GM21367 (cell line): Measurements from ENCODE around the gene ZDHHC13.
"Not testable (repeated sequence)": the region's sequence is repeated elsewhere in the genome, so short reads cannot be mapped to it uniquely, and the experiment has no call there.

Source experiments
- ATAC-seq: cut with Tn5 transposase; IDR thresholded peaks from one replicate; pipeline ENCODE4 v1.9.1; 2021; ENCODE audit not compliant: unreplicated experiment

Gene ZDHHC13

DNA sequence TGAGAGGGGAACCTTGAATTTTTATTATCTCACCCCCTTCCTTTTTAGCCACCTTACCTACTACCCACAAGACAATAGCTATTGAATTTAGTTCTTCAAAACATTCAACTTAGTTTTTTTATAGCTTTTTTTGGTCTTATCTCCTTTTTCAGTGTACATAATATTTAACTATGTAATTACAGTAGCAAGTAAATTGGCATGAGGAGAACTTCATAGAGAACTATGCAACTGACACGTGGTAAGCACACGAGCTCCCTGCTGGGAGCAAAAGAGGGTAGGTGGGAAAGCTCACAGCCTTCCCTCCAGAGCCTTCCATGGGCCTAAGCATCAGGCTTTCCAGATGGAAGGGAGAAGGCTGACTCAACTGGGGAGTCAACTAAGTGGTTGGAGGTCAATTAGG is 22.1 kb upstream of the ZDHHC13 start:
- ATAC-seq, result no peak

DNA sequence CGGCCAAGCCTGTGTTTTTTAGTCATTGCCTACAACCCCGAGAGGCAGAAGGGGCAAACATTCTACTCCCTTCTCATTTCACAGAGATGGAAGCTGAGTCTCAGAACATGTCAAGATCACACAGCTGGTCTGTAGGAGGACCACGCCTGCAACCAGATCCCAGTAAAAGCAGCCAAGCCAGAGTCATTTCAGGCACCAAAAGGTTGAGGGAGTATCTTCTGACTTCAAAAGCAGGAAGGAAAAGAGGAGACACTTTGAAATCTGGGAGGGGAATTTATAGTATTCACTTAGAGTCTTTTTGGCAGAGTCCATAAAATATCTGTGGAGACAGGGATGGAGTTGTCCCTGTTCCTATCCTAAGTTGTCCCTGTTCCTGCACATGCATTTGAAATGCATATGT is 17.9 kb upstream of the ZDHHC13 start:
- no peak for ATAC-seq

DNA sequence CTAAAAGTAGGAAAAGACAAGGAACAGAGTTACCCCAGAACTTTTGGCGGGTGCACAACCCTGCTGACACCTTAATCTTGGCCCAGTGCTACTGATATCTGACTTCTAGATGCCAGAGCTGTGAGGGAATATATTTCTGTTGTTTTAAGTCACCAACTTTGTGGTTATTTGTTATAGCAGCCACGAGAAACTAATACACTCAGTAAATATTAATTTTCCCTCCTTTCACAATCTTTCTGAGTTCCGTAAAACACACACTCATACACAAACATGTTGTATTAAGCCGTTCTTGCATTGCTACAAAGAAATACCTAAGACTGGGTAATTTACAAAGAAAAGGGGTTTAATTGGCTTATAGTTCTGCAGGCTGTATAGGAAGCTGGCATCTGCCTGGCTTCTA is 16.1 kb upstream of the ZDHHC13 start:
- ATAC-seq, result no peak

DNA sequence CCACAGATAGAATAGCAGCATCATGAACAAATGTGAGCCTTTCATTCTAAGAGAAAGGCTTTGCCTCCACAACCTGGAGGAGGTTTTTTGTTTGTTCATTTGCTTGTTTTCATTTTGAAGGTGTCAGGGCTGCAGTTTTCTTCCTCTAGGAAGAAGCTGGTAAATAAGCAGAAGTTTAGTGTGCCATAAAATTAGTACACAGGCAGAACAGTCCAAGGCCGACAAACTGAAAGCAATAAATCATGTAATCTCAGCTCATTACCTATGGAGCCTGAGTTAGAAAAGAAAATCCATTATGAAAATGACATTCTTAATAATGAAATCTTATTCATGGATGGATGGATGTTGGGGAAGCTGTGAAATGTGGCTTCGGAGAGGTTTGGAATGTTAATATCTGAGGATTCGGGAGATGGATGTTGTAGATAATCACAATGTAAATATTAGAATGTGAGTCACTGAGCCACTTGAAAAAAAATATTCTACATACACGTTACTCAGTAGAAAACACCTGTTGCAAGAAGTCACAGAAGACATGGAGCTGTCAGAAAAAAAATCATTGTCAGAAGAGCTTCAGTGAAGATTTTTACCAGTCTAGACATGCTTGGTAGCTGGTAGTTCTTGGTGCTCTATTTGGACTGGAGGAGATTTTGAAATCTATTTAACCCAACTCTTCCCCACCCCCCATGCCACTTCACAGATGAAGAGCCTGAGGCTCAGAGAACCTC is 15.0 kb upstream of the ZDHHC13 start:
- ATAC-seq, result no peak

DNA sequence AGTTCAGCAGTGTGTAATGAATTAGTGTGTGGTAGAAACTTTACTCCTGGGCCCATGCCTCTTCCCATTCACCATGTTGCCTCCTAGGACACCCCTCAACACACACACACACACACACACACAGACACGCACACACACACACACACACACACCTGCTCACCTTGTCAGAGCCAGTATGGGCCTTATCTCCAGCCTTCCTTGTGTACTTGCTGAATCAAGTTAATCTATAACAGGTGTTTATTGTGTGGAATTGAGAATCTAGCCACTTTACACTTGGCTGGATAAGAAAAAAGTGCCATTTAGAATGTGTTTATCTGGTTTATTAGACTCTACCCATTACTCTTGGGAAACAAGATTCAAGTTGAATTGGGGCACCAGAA is 14.5 kb upstream of the ZDHHC13 start:
- ATAC-seq, result no peak

DNA sequence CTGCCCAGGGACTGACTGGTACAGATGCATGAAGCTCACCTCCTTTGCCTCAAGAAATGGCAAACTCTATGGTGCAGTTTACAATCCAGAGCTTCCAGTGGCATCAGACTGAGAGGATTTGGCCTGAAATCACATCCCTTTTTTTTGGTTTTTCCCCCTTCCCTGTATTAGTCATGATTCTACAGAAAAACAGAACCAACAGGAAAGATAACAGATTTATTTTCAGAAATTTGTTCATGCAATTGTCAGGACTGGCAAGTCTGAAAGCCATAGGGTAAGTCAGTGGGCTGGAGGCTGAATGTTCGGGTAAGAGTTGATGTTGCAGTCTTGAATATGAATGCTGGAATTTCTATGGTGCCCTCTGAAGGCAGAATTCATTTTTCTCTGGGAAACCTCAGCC is 12.0 kb upstream of the ZDHHC13 start:
- ATAC-seq, result no peak

DNA sequence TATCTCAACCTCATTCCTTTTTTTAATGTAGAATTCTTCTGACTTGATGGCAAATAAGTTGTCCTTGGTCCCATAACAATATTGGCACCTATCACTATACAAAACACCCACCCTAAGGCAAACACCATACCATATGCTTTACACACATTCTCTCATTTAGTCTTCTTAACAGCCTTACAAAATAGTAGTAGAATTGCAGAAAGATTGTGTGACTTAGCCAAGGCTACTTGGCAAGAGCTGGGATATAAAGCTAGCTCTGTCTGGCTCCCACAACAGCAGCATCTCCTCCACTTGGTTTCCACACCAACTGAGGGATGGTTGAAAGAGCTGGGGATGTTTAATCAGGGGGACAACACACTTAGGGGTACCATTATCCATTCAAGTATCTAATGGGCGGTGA is 9.8 kb upstream of the ZDHHC13 start:
- ATAC-seq, result no peak

DNA sequence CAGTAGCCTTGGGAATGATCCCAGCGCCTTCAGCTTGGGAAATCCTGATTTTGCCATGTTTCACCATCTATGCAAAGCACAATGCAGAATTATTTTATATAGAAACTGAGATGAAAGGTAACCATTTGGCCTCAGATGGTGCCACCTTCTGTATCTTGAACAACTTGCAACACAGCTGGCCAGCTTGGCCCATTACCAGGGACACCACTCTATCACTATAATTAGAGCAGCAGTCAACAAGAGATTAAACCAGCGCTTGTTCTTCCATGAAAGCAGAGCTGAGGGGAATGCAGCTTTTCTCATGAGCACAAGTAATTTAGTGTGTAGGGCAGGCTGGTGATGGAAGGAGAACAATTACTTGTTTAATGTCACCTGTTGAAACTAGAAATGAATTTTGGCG is 6.7 kb upstream of the ZDHHC13 start:
- no peak for ATAC-seq

DNA sequence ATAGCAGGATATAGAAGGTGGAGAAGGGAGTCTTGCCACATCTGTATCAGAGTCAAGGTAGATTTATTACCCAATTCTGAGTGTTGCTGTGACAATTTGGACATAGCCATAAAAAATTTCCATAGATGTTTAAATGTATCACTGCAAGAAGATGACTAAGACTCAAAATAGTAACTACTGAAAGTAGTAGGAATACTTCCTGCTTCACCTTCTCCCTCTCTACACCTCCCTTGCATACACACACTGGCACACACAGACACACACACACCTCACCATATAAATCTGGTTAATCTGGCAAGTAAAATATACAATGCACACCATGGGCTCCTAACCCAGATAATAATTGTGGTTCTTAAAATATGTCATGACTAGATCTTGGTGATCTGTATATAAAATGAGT is 5.2 kb upstream of the ZDHHC13 start:
- no peak for ATAC-seq

DNA sequence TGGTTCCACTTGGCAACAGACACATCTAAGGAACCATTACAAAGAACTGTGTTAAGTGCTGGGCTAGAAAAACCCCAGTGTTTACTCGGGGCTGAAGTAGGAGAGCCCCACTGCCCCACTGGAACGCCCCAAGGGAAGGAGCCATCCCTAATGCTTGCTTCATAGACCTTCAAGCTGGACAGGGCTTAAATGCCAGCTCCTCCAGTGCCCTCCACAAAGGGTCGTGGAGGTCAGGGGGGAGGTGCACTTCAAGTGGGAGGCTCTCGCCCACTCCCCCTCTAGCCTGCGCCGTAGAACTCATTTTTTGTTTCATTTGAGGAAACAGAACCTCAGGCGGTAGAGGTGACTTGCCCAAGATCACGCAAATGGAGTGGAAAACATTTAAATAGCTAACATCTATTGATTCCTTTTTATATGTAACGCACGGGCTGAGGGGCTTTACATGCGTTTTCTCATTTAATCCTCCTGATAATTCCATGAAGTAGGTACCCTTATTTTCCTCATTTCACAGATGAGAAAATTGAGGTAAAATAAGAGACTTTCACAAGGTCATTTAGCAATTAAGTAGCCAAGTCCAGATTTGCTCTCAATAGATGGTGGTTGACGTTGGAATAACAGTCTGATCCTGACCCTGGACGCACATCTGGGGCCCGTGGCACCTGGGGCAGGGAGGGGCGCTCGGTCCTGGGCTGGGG is 545 bp upstream of the ZDHHC13 start:
- no peak for ATAC-seq

DNA sequence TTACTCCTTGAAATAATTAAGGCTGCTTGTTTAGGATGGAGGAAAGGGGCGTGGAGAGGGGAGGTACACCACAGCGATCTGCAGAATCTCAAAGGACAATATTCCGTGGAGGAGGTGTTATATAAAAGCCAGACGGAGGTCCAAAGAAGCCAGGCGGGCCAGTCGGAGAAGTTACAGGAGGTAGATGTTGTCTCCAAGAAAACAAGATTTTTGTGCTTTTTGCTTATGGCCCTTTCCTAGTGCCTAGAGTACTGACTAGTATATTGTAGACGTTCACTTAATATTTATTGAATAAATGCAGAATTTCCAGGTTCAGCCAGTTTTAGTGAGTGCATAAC is 761 bp downstream of the ZDHHC13 start:
- ATAC-seq, result no peak

DNA sequence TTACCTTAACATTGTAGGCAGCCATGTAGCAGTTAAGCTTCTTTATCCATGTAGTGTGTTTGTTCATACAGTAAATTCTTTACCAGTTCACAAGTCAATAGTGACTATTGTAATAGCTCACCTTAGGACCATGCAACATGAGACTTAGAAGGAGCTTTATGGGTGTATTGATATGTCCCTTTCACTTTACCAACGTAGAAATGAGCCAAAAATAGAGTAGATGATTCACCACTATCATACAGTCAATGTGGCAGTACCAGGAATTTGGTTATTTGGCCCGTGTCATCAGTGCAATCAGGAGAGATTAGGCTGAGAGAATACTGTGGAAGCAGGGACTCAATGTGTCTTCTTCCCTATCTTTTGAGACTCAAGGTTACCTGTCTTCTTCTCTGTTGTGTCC is 4.7 kb downstream of the ZDHHC13 start:
- no peak for ATAC-seq

DNA sequence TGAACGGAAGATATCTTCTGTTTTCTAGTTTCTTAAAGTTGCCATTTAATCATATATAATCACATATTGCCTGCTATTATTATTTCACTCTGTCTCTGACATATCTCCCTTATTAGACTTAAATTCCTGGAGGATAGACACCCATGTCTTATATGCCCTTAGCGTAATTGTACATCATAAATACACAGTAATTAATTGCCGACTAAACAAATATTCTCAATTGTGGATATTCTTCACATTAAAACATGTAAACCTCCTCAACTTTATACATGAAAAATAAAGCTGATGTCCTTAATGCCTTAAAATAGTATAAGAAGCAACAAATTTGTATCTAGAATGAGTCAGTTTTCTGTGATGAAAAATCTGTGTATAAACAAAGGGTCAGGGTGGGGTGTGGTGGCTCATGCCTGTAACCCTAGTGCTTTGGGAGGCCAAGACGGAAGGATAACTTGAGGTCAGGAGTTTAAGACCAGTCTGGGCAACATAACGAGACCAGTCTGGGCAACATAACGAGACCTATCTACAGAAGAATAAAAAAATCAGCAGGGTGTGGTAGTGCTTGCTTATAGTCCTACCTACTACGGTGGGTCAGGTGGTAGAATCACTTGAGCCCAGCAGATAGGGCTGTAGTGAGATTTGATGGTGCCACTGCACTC is 6.1 kb downstream of the ZDHHC13 start:
- no peak for ATAC-seq

DNA sequence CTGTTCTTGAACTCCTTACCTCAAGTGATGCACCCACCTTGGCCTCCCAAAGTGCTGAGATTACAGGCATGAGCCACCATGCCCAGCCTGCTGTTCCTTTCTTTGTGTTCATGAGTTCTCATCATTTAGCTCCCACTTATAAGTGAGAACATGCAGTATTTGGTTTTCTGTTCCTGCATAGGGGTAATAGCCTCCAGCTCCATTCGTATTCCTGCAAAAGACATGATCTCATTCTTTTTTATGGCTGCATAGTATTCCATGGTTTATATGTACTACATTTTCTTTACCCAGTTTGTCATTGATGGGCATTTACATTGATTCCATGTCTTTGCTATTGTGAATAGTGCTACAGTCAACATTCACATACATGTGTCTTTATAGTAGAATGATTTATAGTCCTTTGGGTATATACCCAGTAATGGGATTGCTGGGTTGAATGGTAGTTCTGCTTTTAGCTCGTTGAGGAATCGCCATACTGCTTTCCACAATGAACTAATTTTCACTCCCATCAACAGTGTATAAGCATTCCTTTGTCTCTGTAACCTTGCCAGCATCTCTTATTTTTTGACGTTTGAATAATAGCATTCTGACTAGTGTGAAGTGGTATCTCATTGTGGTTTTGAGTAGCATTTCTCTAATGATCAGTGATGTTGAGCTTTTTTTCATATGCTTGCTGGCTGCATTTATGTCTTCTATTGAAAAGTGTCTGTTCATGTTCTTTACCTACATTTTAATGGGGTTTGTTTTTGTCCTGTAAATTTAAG is 9.8 kb downstream of the ZDHHC13 start:
- ATAC-seq, result not testable (repeated sequence)

DNA sequence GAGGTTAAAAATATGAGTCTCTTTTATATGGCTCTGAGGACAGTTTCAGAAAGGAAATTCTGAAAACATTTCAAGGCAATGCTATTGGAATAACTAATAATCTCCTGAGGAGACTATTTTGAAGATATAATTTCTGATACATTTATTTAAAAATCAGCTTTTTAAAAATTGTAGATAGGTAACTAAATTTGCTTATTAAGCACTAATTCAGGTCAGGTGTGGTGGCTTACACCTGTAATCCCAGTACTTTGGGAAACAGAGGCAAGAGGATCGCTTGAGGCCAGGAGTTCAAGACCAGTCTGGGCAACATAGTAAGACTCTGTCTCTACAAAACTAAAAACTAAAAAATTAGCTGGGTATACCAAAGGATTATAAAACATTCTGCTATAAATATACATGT is 17.0 kb downstream of the ZDHHC13 start:
- ATAC-seq, result no peak

DNA sequence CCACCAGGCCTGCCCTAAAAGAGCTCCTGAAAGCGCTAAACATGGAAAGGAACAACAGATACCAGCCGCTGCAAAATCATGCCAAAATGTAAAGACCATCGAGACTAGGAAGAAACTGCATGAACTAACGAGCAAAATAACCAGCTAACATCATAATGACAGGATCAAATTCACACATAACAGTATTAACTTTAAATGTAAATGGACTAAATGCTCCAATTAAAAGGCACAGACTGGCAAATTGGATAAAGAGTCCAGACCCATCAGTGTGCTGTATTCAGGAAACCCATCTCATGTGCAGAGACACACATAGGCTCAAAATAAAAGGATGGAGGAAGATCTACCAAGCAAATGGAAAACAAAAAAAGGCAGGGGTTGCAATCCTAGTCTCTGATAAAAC is 19.9 kb downstream of the ZDHHC13 start:
- not testable (repeated sequence) for ATAC-seq

DNA sequence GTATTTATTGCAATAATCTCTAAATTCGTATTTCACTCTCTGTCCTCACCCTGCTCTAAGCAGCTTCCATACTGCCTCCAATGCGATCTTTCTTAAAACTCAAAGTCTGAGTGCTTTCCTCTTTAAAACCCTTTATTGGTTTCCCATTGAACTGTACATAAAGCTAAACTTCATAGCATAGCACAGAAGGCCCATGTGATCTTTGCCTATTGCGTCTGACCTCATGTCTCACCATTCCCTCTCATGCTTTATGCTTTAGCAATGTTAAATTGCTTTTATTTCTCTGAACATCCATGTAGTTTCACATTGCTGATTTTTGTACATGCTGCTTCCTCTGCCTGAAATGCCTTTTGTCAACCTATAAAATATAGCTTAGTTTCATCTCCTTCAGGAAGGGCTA is 28.4 kb downstream of the ZDHHC13 start:
- ATAC-seq, result no peak

DNA sequence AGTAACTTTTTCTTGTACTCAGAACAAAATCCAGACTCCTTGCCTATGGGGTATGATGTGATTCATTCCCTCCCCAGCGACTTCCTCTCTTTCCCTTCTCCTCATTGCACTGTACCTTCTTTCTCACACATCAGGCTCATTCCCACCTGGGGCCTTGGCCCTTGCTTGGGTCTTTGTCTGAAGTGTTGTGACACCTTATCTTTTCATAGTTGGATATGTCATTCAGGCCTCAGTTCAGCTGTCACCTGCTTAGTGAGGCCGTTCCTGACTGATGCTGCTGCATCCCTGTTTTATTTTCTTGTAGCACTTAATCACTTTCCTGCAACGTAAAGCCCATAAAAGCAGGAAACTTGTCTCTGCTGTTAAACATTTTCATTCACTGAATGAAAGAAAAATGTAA is 39.9 kb downstream of the ZDHHC13 start:
- no peak for ATAC-seq

DNA sequence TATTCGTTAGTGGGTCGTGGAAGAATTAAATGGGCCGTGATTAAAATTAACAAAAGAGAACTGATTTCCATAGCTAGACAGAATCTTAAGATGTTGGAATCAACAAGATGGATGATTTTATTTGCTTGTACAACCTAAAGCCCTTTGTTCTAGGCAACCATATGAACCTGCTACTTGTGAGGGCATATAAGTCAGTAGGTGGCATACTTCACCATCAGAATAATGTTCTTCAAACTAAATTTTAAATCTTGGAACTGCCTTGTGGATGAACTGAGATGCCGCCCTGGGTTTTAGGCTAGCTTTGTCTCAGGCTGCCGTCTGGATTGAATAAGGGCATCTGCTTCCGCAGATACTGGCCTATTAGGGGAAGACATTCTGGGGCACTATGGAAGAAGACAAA is 43.9 kb downstream of the ZDHHC13 start:
- ATAC-seq, result no peak

DNA sequence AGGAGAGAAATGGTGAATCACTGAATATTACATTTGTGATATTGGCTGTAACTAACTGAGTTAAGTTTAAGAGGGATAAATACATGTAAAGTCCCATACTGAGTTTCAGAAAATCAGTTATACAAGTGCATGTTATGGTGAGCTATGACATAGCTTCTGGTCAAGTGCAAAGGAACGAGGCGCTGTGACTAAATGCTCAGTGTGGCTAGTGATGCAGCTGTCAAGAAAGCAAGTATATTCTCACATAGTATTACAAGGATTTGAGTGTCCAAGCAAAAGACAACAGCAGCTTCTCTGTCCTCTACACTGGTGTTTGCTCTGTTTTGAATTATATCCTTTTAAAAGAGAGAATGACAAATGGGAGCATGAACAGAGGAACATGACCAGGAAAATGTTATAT is 44.7 kb downstream of the ZDHHC13 start:
- no peak for ATAC-seq

DNA sequence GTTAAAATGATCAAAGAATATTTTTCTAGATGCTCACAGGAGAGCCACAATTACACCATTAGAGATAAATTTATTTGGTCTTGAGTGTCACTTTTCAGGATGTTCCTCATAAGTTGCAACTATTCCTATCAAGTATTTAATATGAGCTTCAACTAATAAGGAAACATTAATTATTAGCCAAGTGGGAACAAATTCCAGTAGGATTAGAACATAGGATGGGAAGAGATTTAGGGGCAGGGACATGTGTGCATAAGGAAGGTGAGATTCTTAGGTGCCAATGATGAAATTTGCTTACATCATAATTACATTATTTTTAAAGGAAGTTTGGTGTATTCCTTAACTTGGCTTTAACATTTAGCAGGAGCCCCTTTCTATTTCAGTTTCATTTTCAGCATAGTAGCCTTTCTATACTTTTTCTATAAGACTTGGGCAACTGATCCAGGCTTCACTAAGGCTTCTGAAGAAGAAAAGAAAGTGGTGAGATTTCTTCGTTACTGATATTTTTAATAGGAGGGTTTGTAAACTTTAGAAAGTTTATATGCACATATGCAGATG is 46.1 kb downstream of the ZDHHC13 start:
- ATAC-seq, result no peak

DNA sequence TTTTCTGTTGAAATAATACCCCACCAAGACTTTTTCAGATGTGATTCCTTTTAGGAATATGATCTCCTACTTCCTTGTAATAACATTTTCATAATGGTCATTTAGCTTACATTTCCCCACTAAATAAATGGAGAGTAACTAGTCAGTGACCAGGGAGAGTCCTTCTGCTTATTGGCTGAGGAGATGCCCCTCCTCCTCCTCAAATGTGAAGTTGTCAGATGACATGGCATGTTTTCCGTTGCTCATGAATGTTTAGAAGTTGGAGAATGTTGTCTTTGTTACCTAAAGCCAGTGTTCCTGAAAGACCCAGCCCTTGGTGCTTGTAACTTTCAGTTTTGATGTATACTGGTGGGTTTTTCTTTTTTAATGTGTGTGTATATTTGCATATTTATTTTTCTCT is 46.6 kb downstream of the ZDHHC13 start:
- no peak for ATAC-seq
